Thyroid gland (tissue), 4 donors: ENCODE measurements around the gene SFRP4. TPM values are rescaled to one million over a fixed set of nuclear protein-coding genes. Genes with fewer than 3 reads are reported as not detected.

Experiments
- DNase-seq, 2 donors: peaks; one replicate each; pipeline ENCODE4 v3.0.0-alpha.2; 2019
- H3K27ac ChIP-seq, 3 donors: fragments of 200-600 bp; sonication (generic); 1 replicate in 2 of 3; 2 replicates in 1 of 3; pipeline ENCODE4 v1.5.1; 2016 to 2019; ENCODE audit warnings: mild to moderate bottlenecking in 1 of 3, moderate library complexity in 1 of 3
- H3K27me3 ChIP-seq: fragments of 200-600 bp; sonication (generic); one replicate; pipeline ENCODE4 v1.5.1; 2019
- H3K36me3 ChIP-seq, 2 donors: fragments of 200-600 bp; sonication (generic); one replicate each; pipeline ENCODE4 v1.5.1; 2016 to 2019
- H3K4me1 ChIP-seq, 2 donors: fragments of 200-600 bp; sonication (generic); one replicate each; pipeline ENCODE4 v1.5.1; 2017 to 2019
- H3K4me3 ChIP-seq, 3 donors: fragments of 200-600 bp; sonication (generic); replicated peaks in 1 of 3; 1 replicate in 2 of 3; 2 replicates in 1 of 3; pipeline ENCODE4 v1.5.1; 2016; ENCODE audit warnings: mild to moderate bottlenecking in 1 of 3
- H3K9me3 ChIP-seq: fragments of 200-600 bp; sonication (generic); one replicate; pipeline ENCODE4 v1.5.1; 2017
- POLR2A ChIP-seq, 2 donors: fragments of 450-650 bp; IDR thresholded peaks; one replicate each; pipeline ENCODE4 v1.6.1; 2017; ENCODE audit warnings: antibody characterized with exemption in 2 of 2, mild to moderate bottlenecking in 2 of 2, moderate library complexity in 1 of 2
- WGBS, 2 donors: methylation state at CpG; one replicate each; pipeline ENCODE4 v1.1.5; 2017; 5-methylcytosine and 5-hydroxymethylcytosine counted together
- intact Hi-C: fragments of 100-400 bp; cut with DNase I; formaldehyde crosslinking; loops from one replicate; pipeline ENCODE4 v1.15.1; 2023
- total RNA-seq, 4 donors: library from RNA; depleted of rRNA; stranded (reverse); fragments of >200 nt; gene quantifications; one replicate each; pipeline ENCODE4 v1.2.3, GENCODE V29; 2016
- TF ChIP-seq, protein P1 (sequence below), 6 experiments: fragments of 200-600 bp in 3 of 6; fragments of 450-650 bp in 3 of 6; sonication (generic) in 3 of 6; IDR thresholded peaks; one replicate each; pipeline ENCODE4 v1.5.1; 2016 to 2019; ENCODE audit warnings: antibody characterized with exemption in 6 of 6, mild to moderate bottlenecking in 2 of 6, inconsistent platforms in 1 of 6, moderate library complexity in 1 of 6

Gene SFRP4
- total RNA-seq, 4 donors from 2014 or later: 1.8 to 21.8 (median 9.7) TPM

DNA sequence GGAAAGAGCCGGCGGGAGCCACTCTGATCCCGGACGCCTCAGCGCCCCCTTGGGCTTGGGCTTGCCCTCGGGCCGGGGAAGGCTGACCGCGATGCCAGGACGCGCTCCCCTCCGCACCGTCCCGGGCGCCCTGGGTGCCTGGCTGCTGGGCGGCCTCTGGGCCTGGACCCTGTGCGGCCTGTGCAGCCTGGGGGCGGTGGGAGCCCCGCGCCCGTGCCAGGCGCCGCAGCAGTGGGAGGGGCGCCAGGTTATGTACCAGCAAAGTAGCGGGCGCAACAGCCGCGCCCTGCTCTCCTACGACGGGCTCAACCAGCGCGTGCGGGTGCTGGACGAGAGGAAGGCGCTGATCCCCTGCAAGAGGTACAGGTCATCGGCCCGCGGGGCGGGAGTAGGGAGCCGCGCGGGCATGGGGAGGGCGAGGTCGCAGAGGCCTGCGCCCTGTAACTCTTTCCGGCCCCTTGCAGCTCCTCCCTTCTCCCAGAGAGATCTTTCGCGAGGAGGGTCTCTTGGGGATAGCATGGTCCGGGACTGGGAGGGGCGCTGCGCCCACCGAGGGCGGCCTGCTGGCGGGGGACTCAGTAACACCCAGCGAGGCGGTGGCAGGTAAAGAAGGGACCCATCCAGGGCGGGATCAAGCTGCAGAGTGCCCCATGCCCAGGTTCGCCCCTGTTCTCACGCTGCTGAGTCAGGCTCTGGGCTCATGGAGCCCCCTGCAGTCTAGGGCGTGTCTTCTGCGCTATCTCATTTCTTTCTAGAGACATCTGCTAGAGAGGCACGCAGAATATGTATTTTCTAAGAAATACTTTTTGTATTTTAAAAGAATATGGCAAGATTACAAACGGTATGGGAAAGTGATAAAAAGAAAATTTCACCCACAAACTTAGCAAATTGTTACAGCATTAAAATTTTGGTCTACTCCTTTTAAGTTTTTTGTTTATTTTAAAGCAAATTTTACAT is 4.5 kb upstream of the SFRP4 start:
- TF ChIP-seq POLR2A (IDR thresholded peaks at IDR 0.05): peak in 1 of 2 donors; percentile 59
- TF ChIP-seq, protein P1, sequence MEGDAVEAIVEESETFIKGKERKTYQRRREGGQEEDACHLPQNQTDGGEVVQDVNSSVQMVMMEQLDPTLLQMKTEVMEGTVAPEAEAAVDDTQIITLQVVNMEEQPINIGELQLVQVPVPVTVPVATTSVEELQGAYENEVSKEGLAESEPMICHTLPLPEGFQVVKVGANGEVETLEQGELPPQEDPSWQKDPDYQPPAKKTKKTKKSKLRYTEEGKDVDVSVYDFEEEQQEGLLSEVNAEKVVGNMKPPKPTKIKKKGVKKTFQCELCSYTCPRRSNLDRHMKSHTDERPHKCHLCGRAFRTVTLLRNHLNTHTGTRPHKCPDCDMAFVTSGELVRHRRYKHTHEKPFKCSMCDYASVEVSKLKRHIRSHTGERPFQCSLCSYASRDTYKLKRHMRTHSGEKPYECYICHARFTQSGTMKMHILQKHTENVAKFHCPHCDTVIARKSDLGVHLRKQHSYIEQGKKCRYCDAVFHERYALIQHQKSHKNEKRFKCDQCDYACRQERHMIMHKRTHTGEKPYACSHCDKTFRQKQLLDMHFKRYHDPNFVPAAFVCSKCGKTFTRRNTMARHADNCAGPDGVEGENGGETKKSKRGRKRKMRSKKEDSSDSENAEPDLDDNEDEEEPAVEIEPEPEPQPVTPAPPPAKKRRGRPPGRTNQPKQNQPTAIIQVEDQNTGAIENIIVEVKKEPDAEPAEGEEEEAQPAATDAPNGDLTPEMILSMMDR (IDR thresholded peaks at IDR 0.05): peak in 1 of 6 experiments; percentile 16
- DNase-seq: peak; percentile 55 to 57
- Histone ChIP-seq H3K27ac (peak overlapping the region; percentile 89 to 98 (median 96)), H3K9me3 (no peaks in the 10 kb centered on the region), H3K27me3 (no peaks in the 10 kb centered on the region), H3K36me3 (no peaks in the 10 kb centered on the region), H3K4me1 (peaks cover 22 to 32% of the 10 kb centered on the region in 2 donors), H3K4me3 (peak overlapping the region; percentile 37 to 64 (median 56))
- intact Hi-C loops: no loop called here
- WGBS, 2 donors: 3 to 4% methylated on average over 18 to 22 of the region's 63 CpGs

DNA sequence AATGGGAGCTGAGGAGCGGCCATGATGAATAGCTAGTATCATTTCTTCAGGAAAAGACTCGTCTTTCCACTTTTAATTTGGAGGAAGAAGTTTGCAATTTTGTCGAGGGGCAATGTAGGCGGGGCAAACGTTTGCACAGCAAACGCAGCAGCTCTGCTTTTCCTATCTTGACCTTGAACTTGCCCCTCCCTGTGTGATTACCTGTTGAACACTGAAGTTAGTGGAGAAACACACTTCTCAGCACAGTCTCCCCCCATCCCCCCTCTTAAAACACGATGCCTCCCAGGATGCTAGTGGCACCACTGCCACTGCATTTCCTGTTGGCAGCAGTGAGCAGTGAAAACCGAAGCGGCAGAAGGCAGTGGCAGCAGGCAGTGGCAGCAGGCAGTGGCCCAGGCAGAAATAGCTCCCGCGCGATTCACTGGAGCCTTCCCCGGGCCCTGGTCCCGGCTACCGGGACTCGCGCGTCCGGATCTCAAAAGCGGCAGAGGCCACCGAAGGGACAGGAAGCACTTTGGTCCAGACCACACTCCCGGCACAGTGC is 3.8 kb upstream of the SFRP4 start, which contains the start of gene EPDR1:
TSS of gene EPDR1 (plus strand) at position 336 of the 544 bp plus-strand sequence. CDS start 300 bp downstream, outside the sequence.
- Histone ChIP-seq H3K4me1 (peaks cover 26 to 40% of the 10 kb centered on the region in 2 donors), H3K4me3 (peak within 1 kb of the TSS; percentile 37 to 64 (median 56)), H3K27me3 (no peaks in the 10 kb centered on the region), H3K27ac (peak within 1 kb of the TSS; percentile 89 to 98 (median 96)), H3K36me3 (no peaks in the 10 kb centered on the region), H3K9me3 (no peaks in the 10 kb centered on the region)
- intact Hi-C loops: no loop called here
- WGBS, 2 donors: 27 to 35% methylated on average over 8 to 9 of the region's 22 CpGs
- DNase-seq: peak; percentile 84 to 85
- TF ChIP-seq, protein P1 (IDR thresholded peaks at IDR 0.05): peak in 4 of 6 experiments; percentile 42 to 59 (median 48)
- TF ChIP-seq POLR2A (IDR thresholded peaks at IDR 0.05): peak; percentile 29 to 87

DNA sequence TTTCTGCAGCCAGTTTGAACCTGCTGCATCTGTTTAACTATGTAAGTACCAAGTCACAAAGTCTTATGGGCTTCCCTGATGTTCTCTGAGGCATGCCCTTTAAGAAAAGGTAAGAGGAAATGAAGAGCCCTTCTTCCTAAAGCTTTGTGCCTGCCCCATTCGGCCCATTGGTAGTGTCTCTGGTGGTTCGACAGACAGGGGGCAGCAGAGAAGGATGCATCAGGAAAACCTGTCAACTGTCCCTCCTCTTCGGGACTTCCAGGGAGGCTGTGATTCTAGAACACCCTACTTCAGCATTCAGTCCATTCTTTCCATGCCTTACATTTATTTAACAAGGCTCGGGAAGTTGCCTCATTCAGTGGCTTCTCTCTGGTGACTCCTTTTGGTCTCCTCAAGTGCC is 1.9 kb upstream of the SFRP4 start:
- Histone ChIP-seq H3K36me3 (no peaks in the 10 kb centered on the region), H3K27me3 (no peaks in the 10 kb centered on the region), H3K4me1 (peaks cover 21 to 29% of the 10 kb centered on the region in 2 donors), H3K27ac (no peak overlapping the region), H3K9me3 (no peaks in the 10 kb centered on the region), H3K4me3 (no peak overlapping the region)
- intact Hi-C loops: loop anchor here (10.0 kb wide), 1 partner anchor 186 kb away; no protein-coding TSS in a partner anchor
- DNase-seq: no peak
- WGBS, 2 donors: 48 to 63% methylated on average over 4 of the region's 4 CpGs
- no peak for TF ChIP-seq POLR2A (IDR thresholded peaks at IDR 0.05)
- TF ChIP-seq, protein P1 (IDR thresholded peaks at IDR 0.05): no peak

DNA sequence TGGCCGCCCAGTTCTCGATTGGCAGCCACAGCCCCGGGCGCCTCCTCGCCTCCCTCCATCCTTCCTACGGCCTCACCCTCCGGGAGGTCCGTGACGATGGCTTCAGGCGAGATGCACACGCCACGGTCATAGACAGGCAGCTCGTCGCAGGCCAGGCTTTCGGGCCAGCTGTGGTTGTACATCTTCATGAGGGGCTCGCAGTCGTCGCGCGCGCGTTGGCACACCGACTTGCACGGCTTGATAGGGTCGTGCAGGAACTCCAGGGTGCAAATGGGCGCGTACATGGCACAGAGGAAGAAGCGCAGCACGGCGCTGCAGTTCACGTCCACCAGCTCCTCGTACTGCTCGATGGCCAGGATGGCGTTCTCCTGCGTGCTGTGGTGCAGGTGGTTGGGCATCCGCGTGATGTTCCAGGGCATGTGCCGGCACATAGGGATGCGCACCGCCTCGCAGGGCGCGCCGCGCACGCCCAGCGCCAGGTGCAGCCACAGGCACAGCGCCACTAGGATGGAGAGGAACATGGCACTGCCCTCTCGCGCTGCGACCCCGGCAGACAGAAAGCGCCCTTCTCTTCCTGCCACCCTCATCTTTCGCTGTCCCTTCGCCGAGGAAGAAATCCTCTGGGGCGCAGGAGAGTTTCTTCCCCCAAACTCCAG is 472 bp downstream of the SFRP4 start:
- Histone ChIP-seq H3K36me3 (no peaks in the 10 kb centered on the region), H3K9me3 (no peaks in the 10 kb centered on the region), H3K27me3 (no peaks in the 10 kb centered on the region), H3K4me1 (peaks cover 12 to 24% of the 10 kb centered on the region in 2 donors), H3K27ac (peak overlapping the region in 2 of 3 donors; percentile 65 to 72), H3K4me3 (peak overlapping the region in 2 of 3 donors; percentile 28 to 56)
- intact Hi-C loops: loop anchor here (10.0 kb wide), 1 partner anchor 189 kb away; no protein-coding TSS in a partner anchor
- peak; percentile 19 to 47 for DNase-seq
- TF ChIP-seq POLR2A (IDR thresholded peaks at IDR 0.05): no peak
- TF ChIP-seq, protein P1 (IDR thresholded peaks at IDR 0.05): peak in 1 of 6 experiments; percentile 10
- WGBS, 2 donors: 4 to 10% methylated on average over 28 to 32 of the region's 57 CpGs
